WTC11 (cell line): ENCODE measurements around the gene CACNA1A.
"Not testable (repeated sequence)": the region's sequence is repeated elsewhere in the genome, so short reads cannot be mapped to it uniquely, and the experiment has no call there.

Experiments used
- CTCF ChIP-seq: fragments of 200-600 bp; IDR thresholded peaks from 2 replicates; pipeline ENCODE4 v1.8.0; 2022; ENCODE audit warnings: antibody characterized with exemption
- ESRRA ChIP-seq: sonication (generic); formaldehyde crosslinking; IDR thresholded peaks from 2 replicates; pipeline ENCODE4 v1.8.1; 2022; ENCODE audit warnings: mild to moderate bottlenecking, missing genetic modification reagents, borderline replicate concordance
- FOXP1 ChIP-seq: sonication (generic); formaldehyde crosslinking; IDR thresholded peaks from 2 replicates; pipeline ENCODE4 v1.8.0; 2022; ENCODE audit warnings: missing genetic modification reagents, mild to moderate bottlenecking, moderate library complexity, borderline replicate concordance
- STAT6 ChIP-seq: sonication (generic); formaldehyde crosslinking; conservative IDR thresholded peaks from 2 replicates; pipeline ENCODE4 v1.8.1; 2023; ENCODE audit warnings: mild to moderate bottlenecking, low read depth, missing genetic modification reagents, moderate library complexity
- ZNF512 ChIP-seq: sonication (generic); formaldehyde crosslinking; IDR thresholded peaks from 2 replicates; pipeline ENCODE4 v1.8.1; 2022; ENCODE audit warnings: missing genetic modification reagents, borderline replicate concordance

GRCh38 chr19:13361726-13362125, 144.6 kb downstream of the CACNA1A start:
- not testable (repeated sequence) for TF ChIP-seq ZNF512; ESRRA; CTCF; FOXP1 (CRISPR knock-in tag); STAT6 (CRISPR knock-in tag)
